Measurements from ENCODE around the gene SBDS.
"Not testable (repeated sequence)": the region's sequence is repeated elsewhere in the genome, so short reads cannot be mapped to it uniquely, and the experiment has no call there.

The SBDS gene

GRCh38 chr7:66974986-66975590 is 20.3 kb downstream of the SBDS start:
- DNase-seq (ENCODE audit: low read depth in 1 of 2, low spot score in 1 of 2): no peak
- H3K27ac ChIP-seq (replicated peaks): no peak overlapping the region
- TF ChIP-seq GABPA (IDR thresholded peaks at IDR 0.05; ENCODE audit: low read depth) (no peak), REST (IDR thresholded peaks at IDR 0.05; ENCODE audit: insufficient replicate concordance, low read depth) (no peak), CTCF (IDR thresholded peaks at IDR 0.05; ENCODE audit: insufficient read depth, low read length) (no peak), SPI1 (IDR thresholded peaks at IDR 0.05; ENCODE audit: borderline replicate concordance, low read depth) (no peak), POLR2AphosphoS5 (IDR thresholded peaks at IDR 0.05; ENCODE audit: low read depth) (no peak)

GRCh38 chr7:66970310-66970709 is 25.1 kb downstream of the SBDS start:
- no peaks in the 10 kb centered on the region for H3K27me3 ChIP-seq (ENCODE audit: insufficient read depth, poor library complexity, severe bottlenecking)
- no peak overlapping the region for H3K4me3 ChIP-seq (replicated peaks; ENCODE audit: insufficient read depth, low read length)
- TF ChIP-seq SPI1 (IDR thresholded peaks at IDR 0.05; ENCODE audit: borderline replicate concordance, low read depth) (no peak), POLR2AphosphoS5 (IDR thresholded peaks at IDR 0.05; ENCODE audit: low read depth) (no peak), CTCF (IDR thresholded peaks at IDR 0.05; ENCODE audit: insufficient read depth, low read length) (no peak), REST (IDR thresholded peaks at IDR 0.05; ENCODE audit: insufficient replicate concordance, low read depth) (no peak), GABPA (IDR thresholded peaks at IDR 0.05; ENCODE audit: low read depth) (no peak)
- DNase-seq (ENCODE audit: low read depth in 1 of 2, low spot score in 1 of 2): no peak
- H3K27ac ChIP-seq (replicated peaks): no peak overlapping the region

More at GRCh38 chr7:66974986-66975590, 20.3 kb downstream of the SBDS start:
- Histone ChIP-seq H3K4me3 (replicated peaks; ENCODE audit: insufficient read depth, low read length) (no peak overlapping the region), H3K27me3 (ENCODE audit: insufficient read depth, poor library complexity, severe bottlenecking) (no peaks in the 10 kb centered on the region)

- not testable (repeated sequence) for DNase-seq (ENCODE audit: low read depth in 1 of 2, low spot score in 1 of 2); H3K27me3 ChIP-seq (ENCODE audit: insufficient read depth, poor library complexity, severe bottlenecking); H3K4me3 ChIP-seq (replicated peaks; ENCODE audit: insufficient read depth, low read length); H3K27ac ChIP-seq (replicated peaks)
These were observed 26.4 kb downstream of the SBDS start for GRCh38 chr7:66969001-66969400.

- no peak for TF ChIP-seq POLR2AphosphoS5 (IDR thresholded peaks at IDR 0.05; ENCODE audit: low read depth)
- TF ChIP-seq SPI1 (IDR thresholded peaks at IDR 0.05; ENCODE audit: borderline replicate concordance, low read depth): no peak
- TF ChIP-seq CTCF (IDR thresholded peaks at IDR 0.05; ENCODE audit: insufficient read depth, low read length): no peak
- TF ChIP-seq REST (IDR thresholded peaks at IDR 0.05; ENCODE audit: insufficient replicate concordance, low read depth): no peak
- TF ChIP-seq GABPA (IDR thresholded peaks at IDR 0.05; ENCODE audit: low read depth): no peak
- no peak overlapping the region for H3K4me3 ChIP-seq (replicated peaks; ENCODE audit: insufficient read depth, low read length)
- no peak overlapping the region for H3K27ac ChIP-seq (replicated peaks)
- no peaks in the 10 kb centered on the region for H3K27me3 ChIP-seq (ENCODE audit: insufficient read depth, poor library complexity, severe bottlenecking)
- DNase-seq (ENCODE audit: low read depth in 1 of 2, low spot score in 1 of 2): no peak
These were observed 28.4 kb downstream of the SBDS start for GRCh38 chr7:66967029-66967428.
